ENCODE data around the gene MATCAP1.
A peak's percentile ranks its signal among the peaks of the same experiment; 100 is the strongest.

MATCAP1 gene

DNA sequence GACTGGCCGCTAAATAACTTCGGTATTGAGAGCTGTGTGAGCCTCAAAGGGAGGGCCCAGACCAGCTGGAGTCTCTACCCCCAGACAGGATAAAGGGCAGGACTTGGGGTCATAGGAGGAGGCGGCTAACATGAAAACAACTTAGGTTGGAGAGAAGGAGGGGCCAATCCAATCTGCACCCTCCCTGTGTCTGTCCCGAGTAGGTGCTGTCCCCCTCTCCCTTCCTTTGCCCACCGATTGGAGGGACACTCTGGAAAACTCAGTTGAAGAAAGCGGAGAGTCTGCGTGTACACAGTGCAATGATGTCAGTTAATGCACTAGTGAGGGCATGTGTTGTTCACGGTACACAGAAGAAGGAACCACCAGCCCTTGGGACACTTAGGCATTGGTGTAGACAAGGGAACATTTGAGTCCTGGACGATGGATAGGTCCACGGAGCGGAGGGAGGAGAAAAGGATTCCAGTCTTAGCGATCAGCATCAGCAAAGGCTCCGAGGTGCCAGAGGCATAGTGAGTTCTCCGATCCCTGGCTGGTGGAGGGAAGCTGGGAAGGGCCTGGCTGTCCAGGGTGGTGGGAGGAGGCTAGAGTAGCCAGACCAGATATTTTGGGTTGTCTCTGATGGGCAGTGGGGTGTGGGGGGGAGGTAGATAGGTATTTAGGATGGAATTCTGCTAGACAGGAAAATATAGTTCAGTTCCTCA is 12.7 kb downstream of the MATCAP1 start:
- no peak for FAIRE-seq

DNA sequence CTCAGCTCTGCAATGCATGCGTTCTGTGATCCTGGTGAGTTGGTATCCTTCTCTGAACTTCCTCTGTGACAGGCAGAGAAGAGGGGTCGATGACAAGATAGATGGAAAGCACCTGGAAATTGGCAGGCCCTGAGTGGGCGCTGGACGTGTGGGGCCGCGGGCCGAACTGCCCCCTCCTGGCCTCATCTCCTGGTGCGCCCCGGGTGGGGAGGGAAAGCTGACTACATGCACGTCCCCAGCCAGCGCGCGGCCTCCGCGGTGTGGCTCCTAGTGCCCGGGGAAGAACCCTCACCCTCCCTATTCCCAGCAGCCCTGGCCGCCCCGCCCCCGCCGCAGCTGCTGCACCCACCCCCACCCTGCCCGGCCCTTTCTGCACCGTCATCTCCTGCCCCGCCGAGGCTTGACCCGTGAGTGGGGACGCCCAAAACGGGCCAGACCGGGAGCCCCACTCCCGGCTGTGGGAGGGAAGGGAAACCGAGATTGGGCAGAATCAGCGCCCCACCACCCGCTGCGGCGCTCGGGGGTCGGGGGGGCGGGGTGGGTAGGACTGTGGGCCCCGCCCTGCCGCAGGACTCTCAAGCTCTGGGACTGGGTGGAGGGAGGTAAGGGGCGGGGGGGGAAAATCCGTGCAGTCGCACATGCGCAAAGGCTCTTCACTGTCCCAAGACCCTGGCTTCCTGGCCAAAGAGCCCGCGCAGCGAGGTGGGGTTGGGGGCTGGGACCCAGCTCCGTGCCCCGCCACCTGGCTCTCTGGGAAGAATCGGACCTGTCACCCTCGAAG is 13.4 kb downstream of the MATCAP1 start, which contains the start of gene NOL3:
NOL3 (plus strand) TSS at position 371 of the 781 bp plus-strand sequence.
- FAIRE-seq: no peak

DNA sequence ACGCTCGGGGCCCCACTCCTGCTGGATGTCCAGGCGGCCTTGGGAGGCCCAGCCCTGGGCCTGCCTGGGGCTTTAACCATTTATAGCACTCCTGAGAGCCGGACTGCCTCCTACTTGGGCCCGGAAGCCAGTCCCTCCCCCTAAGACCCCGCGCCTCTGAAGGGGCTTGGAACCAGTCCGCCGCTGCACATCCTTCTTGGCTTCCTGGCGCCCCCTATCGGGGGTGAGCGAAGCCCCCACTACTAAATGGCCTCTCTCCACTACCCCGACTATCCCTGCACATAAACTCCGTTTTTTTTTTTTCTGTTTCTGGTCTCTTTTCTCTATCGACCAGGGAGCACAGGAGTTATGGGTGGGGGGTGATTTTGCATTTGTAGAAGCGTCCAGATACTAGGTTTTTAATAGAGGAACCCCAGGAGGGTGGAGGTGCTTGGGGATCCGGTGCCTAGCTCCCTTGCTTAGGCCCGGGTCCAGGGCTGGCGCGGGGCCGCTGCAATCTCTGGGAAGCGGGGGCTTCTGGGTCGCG is 14.1 kb downstream of the MATCAP1 start:
- no peak for FAIRE-seq

DNA sequence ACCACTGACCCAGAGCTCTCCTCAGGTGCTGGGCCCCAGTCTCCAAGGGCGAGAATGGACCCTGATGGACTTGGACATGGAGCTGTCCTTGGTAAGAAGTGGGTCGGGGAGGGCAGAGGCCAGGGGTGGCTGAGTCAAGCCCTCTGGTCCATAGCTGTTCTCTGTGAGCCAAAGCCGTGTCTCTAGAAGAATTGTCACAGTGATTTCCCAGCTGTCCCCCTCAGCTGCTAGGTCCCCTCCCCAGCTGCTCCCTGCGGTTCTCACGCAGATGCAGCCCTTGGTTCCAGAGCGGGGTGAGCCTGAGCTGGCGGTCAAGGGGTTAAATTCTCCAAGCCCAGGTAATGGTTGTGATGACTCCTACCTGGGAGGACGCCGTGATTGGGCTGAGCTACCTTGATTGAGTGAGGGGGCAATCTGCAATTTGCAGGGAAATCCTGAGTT is 14.7 kb downstream of the MATCAP1 start:
- FAIRE-seq: no peak

DNA sequence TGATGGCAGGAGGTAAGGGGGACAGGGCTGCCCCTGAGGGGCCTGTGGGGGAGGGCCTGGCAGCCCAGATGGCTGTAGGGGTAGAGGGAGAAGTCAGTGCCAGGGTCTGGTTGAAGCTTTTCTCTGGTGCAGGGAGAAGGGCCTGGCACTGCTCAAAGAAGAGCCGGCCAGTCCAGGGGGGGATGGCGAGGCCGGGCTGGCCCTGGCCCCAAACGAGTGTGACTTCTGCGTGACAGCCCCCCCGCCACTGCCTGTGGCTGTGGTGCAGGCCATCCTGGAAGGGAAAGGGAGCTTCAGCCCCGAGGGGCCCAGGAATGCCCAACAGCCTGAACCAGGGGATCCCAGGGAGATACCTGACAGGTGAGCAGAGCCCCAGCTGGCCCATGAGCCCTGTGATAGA is 16.2 kb downstream of the MATCAP1 start:
- no peak for FAIRE-seq

DNA sequence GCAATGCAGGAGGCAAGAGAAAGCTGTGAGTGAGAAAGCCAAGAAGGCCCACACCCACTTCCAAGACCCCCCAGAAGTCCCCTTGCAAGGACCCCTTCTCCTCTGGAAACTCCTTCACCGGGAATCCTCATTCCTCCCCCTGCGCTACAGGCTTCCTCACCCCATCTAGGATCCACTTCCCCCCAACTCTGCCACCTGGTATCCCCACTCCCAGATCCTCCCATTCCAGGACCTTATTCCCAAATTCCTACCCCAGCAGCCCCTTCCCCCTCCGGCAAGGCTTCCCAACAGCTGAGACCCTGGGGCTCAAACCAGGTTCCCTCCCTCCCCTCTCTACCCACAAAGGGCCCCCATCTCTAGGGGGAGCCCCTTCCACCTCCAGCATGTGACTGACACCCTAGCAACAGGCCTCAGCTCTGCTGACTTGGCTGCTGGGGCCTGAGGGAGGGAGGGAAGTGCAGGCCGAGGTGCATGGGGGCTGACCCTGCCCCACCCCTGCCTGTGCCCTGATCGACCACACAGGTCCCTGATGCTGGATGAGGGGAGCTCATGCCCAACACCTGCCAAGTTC is 17.1 kb downstream of the MATCAP1 start:
- FAIRE-seq: no peak

DNA sequence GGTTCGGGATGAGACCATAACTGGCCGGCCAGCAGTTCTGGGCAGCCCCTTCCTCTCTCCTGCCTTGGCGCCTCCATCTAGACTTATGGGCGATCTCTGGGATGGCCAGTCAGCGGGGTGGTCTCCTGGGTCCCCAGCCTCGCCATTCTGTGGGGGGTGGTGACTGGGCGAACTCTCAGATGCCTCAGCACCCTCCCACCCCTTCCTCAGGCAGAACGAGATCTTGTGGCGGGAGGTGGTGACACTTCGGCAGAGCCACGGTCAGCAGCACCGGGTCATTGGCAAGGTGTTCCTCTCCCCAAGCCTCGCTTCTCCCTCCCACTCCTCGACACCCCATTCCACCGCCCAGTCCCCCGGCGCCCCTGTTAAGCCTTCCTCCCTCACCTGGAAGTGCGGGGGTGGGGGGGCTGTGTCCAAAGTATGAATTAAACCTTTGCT is 17.6 kb downstream of the MATCAP1 start:
- no peak for FAIRE-seq

DNA sequence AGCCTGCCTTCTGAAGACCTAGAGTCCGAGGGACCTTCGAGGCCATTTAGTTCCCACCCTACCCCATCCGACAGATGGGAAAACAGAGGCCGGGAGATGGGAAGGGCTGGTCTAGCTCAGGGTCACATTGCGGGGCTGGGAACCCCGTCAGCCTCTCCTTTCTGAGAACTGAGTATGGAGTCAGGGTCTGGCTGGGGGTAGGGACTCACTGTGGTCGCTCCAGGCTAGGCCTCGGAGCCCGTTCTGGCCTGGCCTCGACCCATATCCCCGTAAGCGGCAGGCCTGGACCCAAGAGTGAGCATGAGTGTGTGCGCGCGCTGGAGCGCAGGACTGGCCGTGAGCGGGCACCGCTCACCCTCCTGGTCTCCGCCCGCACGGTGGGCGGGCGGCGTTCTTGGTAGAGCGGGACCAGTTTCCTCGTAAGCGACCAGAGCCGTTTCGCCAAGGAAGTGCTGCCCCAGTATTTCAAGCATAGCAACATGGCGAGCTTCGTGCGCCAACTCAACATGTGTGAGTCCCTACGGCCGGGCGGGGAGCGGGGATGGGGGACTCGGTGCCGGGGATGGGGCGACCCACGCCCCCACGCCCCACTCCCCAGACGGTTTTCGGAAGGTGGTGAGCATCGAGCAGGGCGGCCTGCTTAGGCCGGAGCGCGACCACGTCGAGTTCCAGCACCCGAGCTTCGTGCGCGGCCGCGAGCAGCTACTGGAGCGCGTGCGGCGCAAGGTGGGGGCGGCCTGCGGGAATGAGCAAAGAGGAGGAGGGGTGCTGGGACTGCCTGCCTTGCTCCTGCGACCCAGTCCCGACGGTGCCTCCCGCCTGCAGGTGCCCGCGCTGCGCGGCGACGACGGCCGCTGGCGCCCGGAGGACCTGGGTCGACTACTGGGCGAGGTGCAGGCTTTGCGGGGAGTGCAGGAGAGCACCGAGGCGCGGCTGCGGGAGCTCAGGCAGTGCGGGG is 18.4 kb downstream of the MATCAP1 start:
- no peak for FAIRE-seq

DNA sequence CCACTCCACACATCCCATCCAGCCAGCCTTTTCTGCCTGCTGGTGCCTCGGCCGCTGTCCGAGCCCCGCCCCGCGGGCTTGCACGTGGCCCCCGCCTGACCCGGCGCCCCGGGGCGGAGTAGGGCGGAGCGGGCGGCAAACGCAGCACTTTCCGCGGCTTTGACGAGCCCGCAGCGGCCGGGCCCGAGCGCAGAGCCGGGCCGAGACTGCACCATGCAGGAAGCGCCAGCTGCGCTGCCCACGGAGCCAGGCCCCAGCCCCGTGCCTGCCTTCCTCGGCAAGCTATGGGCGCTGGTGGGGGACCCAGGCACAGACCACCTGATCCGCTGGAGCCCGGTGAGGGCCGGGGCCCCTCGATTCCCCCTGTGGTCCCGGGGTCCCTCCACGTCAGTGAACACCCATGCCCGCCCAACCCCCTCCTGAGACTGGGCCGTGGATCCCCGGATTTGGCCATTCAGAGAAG is 19.1 kb downstream of the MATCAP1 start, which contains the start of gene HSF4:
HSF4 (plus strand) TSS at position 147 of the 463 bp plus-strand sequence; CDS start at position 214, 67 bp downstream.
- no peak for FAIRE-seq

DNA sequence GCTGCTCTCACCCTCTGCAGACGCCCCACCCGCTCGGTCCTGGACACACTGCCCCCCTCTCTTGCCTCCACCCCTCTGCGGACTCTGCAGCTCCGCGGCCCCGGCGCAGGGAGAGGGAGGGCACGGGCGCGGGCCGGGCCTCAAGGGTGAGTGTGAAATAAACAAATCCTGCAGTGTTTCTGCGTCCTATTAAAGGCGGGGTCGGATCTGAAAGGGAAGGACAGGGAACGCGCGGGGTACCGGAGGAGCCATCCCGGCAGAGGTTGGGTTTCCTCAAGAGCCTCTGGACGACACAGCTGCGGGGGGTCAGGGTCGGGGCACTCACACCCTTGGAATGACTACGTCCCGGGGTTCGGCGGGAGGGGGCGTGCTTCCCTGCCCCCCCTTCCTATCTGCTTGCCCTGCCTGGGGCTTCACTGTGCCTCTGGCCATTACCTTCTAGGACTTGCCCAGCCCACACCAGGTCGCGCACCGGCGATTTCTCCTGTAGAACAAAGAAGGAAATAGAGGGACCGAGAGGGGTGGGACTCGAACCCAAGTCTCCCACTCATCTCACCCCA is 19.7 kb downstream of the MATCAP1 start:
- no peak for FAIRE-seq

DNA sequence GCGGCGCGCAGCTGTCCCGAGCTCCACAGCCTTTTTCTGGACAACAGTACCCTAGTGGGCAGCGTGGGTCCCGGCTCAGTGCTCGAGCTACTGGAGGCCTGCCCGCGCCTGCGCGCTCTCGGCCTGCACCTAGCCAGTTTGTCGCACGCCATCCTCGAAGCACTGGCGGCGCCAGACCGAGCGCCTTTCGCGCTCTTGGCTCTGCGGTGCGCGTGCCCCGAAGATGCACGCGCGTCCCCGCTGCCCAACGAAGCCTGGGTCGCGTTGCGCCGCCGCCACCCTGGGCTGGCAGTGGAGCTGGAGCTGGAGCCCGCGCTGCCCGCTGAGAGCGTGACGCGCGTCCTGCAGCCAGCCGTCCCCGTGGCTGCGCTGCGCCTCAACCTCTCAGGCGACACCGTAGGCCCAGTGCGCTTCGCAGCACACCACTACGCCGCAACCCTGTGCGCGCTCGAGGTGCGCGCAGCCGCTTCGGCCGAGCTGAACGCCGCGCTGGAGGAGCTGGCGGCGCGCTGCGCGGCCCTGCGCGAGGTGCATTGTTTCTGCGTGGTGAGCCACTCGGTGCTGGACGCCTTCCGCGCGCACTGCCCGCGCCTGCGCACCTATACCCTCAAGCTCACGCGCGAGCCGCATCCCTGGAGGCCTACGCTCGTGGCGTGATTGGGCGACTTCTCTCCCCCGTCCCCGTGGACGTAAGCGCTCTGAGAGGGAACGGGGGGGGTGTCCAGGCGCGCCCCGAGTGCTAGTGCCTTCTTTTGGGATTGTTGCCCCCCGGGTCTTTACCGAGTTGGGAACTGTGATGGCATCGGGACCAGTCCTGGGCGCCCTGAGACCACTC is 20.4 kb downstream of the MATCAP1 start:
- no peak for FAIRE-seq

DNA sequence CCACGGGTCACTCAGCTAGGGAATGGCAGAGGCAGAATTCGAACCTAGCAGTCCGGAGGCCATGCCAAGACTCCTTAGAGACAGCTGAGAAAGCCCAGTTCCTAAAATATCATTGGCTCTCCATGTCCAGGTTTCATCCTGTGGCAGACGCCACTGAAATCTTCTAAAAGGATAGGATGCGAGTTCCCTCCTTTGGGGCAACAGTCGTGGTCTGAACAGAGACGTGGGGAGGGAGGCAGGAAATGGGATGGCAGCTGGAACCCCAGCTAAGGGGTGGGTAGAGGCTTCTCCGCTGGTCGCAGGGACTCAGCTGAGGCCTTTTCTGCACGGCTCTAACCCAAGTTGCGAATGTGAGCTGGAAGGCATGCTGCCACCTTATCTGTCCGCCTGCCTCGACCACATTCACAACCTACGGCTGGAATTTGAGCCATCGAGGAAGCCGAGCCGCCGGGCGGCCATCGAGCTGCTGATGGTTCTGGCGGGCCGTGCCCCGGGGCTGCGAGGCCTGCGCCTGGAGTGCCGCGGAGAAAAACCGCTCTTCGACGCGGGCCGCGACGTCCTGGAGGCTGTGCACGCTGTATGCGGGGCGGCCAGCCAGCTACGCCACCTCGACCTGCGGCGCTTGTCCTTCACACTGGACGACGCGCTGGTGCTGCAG is 21.1 kb downstream of the MATCAP1 start:
- peak; percentile 28 for FAIRE-seq

DNA sequence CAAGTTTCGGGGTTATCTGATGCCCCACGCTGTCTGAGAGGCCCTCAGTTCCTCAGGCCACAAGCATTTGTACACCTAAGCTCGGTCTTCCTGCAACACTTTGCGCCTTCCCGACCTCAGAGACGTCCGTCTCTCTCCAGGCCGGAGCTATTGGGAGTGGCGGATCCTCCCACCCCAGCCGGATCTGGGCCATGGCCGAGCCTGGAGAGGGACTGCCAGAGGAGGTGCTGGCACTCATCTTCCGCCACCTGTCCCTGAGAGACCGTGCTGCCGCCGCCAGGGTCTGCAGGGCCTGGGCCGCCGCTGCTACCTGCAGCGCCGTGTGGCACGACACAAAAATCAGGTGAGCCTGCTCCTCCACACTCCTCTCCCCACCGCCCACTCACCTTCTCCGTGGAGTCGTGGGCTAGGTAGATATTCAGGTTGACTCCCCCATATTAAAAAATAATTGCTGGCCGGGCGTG is 22.1 kb downstream of the MATCAP1 start:
- no peak for FAIRE-seq

DNA sequence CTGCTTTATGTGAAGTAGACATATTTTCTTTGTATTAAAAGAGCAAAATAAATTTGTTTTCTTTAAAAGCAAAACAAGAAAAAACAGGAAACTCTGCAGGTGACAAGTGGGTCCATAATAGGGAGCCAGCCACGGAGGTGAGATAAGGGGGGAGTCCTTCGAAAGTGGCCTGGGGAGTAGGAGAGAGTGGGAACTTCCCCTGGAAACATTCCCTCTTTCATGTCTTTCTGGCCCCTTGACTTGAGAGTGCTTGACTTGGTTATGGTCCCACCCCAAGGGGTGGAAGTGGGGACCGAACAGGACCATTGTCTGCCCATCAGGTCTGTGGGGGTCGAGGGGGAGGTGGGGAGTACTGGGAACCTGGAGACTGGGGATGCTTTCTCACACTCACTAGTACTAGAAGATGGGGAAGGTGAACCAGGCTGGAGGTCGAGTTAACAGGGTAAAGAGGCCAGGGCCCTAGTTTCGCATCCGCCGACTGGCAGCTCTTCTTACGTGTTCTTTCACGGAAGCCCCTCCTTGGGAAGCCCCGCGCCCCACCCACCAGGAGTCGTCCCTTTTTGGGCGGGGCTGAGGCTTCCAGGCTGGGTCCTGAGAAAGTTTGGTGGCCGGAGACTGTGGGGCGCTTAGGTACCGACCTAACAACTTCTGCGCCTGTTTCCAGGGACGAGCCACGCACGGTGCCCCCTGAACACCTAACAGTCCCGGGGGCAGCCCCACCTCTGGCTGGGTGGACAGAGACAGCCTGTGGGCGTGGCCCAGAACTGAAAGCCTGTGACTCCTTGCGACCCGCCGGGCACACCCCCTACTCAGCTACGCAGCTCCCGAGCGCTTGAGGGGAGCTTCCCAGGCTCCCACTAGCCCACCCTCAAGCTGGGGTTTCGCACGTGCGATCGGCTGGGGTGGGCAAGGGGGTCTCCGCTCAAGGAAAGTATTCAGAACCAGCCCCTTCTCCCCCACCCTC is 24.8 kb downstream of the MATCAP1 start:
- FAIRE-seq: no peak

DNA sequence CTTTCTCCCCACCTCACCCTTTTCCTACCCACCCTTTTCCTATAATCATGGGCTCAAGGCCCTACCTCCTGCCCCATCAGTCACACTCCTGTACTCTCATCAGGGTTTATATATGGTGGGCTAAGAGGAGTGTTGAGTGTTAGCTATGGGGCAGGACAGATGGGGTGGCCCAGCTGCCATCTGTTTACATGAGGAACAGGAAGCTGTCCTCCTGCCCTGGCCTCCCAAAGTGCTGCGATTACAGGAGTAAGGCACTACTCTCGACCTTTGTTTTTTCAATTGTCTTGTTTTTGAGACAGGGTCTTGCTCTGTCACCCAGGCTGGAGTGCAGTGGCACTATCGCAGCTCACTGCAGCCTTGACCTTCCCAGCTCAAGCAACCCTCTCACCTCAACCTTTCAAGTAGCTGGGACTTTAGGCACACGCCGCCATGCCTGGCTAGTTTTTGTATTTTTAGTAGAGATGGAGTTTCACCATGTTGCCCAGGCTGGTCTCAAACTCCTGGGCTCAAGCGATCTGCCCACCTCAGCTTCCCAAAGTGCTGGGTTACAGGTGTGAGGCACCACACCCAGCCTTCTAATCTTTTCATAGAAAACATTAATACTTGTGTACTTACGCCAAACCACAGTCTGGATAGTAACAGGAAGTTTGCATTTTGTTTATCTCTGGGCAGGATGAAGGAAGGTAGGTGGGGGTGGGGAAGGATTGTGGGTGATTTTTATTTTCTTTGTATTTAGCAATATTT is 25.7 kb downstream of the MATCAP1 start:
- no peak for FAIRE-seq

DNA sequence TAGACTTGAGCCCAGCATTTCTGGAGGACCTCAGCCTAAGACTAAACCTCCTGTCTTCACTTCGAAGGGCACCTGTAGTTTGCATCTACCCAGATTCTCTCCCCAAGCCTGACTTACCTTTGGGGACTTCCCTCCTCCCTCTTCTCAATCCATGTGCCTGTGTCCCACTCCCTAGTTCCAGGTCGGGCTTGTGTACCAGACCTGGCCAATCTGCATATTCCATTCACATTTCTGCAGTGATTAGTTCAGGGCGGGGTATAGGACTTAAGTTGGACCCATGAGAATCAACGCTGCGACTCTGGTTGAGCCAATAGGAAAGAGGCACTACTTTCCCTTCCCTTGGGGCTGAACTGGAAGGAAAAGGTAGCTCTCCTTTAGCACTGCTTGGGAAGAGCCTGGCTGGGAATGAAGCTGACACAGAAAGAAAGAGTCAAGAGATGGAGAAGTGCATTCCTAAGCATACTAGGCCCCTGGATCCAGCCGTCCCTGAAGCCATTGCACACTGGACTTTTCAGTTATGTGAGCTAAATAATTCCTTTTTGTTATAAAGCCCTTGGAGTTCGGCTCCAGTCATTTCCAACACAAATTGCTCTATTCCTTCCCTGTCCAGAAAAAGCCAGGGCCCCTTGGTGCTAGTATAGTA is 26.5 kb downstream of the MATCAP1 start:
- no peak for FAIRE-seq

DNA sequence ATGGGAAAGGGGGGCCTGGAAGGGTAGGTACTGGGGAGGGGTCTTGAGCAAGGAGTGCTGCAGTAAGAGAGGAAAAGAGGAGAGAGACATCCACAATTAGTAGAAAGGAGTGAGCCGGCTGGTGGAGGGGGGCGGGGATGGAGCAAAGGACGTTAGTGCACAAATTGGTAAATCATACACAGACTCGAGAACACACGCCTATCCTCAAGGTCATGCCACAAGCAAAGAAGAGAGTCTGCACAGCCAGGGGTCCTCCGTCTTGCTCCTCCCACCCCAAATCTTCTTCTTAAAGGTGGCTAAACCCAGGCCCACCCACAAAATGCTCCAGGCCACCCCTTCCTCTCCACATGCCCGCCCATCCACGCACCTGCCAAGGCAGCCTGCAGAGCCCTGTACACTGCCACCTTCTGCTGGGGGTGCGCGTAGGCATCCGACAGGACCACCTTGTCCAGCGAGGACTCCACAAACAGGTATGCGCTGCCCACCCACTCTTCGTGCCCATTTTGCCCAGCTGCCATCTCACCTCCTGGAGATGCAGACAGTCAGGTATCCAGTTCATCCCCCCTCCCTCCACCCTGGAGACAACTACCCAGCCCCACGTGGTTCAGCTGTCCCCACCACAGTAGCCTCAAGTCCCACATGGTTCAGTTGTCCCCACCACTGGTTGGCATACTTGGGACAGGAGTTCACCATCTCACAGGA is 27.5 kb downstream of the MATCAP1 start:
- FAIRE-seq: no peak
